ENCODE data around the gene TCFL5. TPM values are rescaled to one million over a fixed set of nuclear protein-coding genes. Genes with fewer than 3 reads are reported as not detected.
A peak's percentile ranks its signal among the peaks of the same experiment; 100 is the strongest.

Gene TCFL5
- total RNA-seq, 1 experiment from 2014 or later: 20.4 TPM

DNA sequence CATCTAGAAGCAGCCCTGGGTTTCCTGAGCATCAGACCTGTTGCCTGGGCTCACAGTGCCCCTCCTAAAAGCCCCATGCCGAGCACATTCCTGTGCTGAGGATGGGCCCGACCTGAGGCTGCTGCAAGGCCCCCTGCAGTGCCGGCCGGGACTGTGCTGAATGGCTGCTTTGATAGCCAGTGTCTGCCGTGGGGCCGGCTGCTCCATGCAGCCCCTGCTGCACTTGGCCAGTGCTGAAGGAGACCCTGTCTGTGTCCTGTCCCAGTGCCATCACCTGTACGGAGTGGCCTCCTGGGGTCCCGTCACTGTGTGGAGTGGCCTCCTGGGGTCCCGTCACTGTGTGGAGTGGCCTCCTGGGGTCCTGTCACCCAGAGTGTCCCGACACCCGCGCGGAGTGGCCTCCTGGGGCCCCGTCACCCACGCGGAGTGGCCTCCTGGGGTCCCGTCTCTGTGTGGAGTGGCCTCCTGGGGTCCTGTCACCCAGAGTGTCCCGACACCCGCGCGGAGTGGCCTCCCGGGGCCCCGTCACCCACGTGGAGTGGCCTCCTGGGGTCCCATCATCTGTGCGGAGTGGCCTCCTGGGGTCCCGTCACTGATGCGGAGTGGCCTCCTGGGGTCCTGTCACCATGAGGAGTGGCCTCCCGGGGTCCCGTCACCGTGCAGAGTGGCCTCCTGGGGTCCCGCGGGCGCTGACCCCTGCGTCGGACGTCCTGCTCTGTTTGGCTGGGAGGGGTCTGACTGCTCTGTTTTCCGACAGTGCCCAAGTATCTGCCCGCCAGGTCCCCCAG is 37.7 kb downstream of the TCFL5 start:
- no peaks in the 10 kb centered on the region for H3K36me3 Mint-ChIP-seq
- no peaks in the 10 kb centered on the region for H3K27me3 Mint-ChIP-seq (ENCODE audit: low read depth)
- POLR2A ChIA-PET: no interaction called here
- TF ChIP-seq GABPB1 (CRISPR knock-in tag; IDR thresholded peaks at IDR 0.05) (no peak), ZNF423 (CRISPR knock-in tag; IDR thresholded peaks at IDR 0.05) (peak; percentile 68), ETV6 (CRISPR knock-in tag; IDR thresholded peaks at IDR 0.05) (0 out of 2 replicates have a peak, but pooled peaks have one; percentile 29)
- TF ChIP-seq, protein P1, sequence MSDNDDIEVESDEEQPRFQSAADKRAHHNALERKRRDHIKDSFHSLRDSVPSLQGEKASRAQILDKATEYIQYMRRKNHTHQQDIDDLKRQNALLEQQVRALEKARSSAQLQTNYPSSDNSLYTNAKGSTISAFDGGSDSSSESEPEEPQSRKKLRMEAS (CRISPR knock-in tag; IDR thresholded peaks at IDR 0.05): 0 out of 2 replicates have a peak, but pooled peaks have one; percentile 33
- DNase-seq (ENCODE audit: low spot score) (peak; percentile 74), ATAC-seq (peak; percentile 46)
- CTCF ChIA-PET: interaction anchor here (0.6 to 2.0 kb wide), 15 partner anchors 8 to 181 kb away, joined by 3 to 19 read pairs (median 6); partner anchors contain the start of genes MRGBP, NTSR1, OGFR and SLCO4A1
- H3K9me3 Mint-ChIP-seq: no peaks in the 10 kb centered on the region
- peaks cover 13% of the 10 kb centered on the region for H3K4me1 Mint-ChIP-seq
- no peak overlapping the region for H3K4me3 Mint-ChIP-seq
- H3K27ac Mint-ChIP-seq: no peak overlapping the region

DNA sequence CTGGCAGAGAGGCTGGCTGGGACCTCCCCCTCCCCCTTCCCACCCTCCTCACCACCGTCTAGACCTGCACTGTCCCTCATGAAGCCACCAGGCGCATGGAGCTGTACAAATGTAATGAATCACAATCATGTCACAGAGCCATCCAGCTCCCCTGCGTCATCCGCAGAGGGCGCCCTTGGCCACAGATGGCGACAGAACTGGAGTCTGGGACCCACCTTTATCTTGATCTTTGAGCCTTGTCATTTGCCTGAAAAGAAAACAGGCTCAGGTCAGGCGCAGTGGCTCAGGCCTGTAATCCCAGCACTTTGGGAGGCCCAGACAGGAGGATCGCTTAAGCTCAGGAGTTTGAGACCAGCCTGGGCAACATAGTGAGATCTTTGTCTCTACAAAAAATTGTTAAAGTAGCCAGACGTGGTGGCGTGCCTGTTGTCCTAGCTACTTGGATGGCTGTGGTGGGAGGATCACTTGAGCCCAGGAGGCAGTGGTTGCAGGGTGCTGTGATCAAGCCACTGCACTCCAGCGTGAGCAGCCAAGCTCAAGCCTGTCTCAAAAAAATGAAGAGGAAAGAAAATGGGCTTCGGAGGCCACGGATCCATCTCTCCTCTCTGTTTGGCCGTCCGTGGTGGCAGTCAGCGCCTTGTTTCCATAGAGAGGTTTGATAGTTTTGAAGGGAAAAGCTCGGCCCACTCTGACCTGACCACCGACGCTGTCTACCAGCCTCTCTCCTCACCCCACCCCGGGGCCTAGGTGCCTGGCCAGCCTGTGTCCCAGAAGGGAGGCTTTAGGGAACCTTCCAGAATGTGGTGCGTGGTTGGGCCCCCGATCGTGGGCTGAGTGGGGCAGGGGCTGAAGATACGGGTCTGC is 38.6 kb downstream of the TCFL5 start:
- DNase-seq (ENCODE audit: low spot score) (peak; percentile 71), ATAC-seq (peak; percentile 29)
- no peak overlapping the region for H3K4me3 Mint-ChIP-seq
- CTCF ChIA-PET: interaction anchor here (0.5 to 2.0 kb wide), 33 partner anchors 9 to 456 kb away, joined by 3 to 19 read pairs (median 5); partner anchors contain the start of genes MRGBP, OGFR, SLC17A9 and SLCO4A1
- H3K27ac Mint-ChIP-seq: peak overlapping the region; percentile 84
- no peaks in the 10 kb centered on the region for H3K27me3 Mint-ChIP-seq (ENCODE audit: low read depth)
- TF ChIP-seq GABPB1 (CRISPR knock-in tag; IDR thresholded peaks at IDR 0.05) (peak; percentile 71), NR1H2 (CRISPR knock-in tag; IDR thresholded peaks at IDR 0.05) (no peak), JUN (CRISPR knock-in tag; IDR thresholded peaks at IDR 0.05) (no peak), TCF7 (CRISPR knock-in tag; IDR thresholded peaks at IDR 0.05; ENCODE audit: low read depth) (0 out of 2 replicates have a peak, but pooled peaks have one; percentile 20), TEAD4 (CRISPR knock-in tag; IDR thresholded peaks at IDR 0.05) (no peak), ZNF121 (CRISPR knock-in tag; IDR thresholded peaks at IDR 0.05) (peak; percentile 36; the same call in 1 of the 2 replicates)
- TF ChIP-seq, protein P2, sequence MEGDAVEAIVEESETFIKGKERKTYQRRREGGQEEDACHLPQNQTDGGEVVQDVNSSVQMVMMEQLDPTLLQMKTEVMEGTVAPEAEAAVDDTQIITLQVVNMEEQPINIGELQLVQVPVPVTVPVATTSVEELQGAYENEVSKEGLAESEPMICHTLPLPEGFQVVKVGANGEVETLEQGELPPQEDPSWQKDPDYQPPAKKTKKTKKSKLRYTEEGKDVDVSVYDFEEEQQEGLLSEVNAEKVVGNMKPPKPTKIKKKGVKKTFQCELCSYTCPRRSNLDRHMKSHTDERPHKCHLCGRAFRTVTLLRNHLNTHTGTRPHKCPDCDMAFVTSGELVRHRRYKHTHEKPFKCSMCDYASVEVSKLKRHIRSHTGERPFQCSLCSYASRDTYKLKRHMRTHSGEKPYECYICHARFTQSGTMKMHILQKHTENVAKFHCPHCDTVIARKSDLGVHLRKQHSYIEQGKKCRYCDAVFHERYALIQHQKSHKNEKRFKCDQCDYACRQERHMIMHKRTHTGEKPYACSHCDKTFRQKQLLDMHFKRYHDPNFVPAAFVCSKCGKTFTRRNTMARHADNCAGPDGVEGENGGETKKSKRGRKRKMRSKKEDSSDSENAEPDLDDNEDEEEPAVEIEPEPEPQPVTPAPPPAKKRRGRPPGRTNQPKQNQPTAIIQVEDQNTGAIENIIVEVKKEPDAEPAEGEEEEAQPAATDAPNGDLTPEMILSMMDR (IDR thresholded peaks at IDR 0.05): peak; percentile 27; the same call in 1 of the 2 replicates
- H3K9me3 Mint-ChIP-seq: no peaks in the 10 kb centered on the region
- POLR2A ChIA-PET: interaction anchor here (0.6 to 0.7 kb wide), 2 partner anchors 32 to 104 kb away, joined by 3 to 4 read pairs; no protein-coding TSS in a partner anchor
- H3K36me3 Mint-ChIP-seq: no peaks in the 10 kb centered on the region
- peaks cover 16% of the 10 kb centered on the region for H3K4me1 Mint-ChIP-seq

DNA sequence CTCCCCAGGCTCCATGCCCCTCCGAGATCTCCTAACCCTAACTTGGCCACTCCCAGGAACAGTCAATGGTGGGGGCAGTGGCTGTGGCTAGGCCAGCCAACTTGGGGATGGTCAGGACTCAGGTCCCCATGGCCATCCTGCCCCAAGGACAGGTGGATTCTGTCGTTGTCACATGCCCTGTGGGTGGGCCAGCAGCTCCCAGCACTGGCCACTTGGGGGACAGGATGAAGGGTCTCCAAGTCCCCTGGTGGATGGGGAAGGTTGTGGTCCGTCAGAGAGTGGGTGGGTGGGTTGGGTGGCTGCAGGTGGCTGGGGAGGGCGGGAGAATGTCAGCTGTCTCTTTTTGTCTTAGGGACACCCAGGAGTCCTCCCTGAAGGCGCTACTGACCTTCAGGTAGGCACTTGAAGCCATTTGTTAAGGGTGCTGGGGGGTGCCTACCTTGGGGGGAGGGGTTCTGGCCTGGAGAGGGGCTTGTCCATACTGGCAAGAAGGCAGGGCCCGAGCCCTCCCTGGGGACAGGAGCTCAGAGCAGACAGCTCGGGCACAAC is 39.3 kb downstream of the TCFL5 start:
- H3K36me3 Mint-ChIP-seq: no peaks in the 10 kb centered on the region
- H3K27ac Mint-ChIP-seq: no peak overlapping the region
- ATAC-seq: no peak
- H3K4me1 Mint-ChIP-seq: peaks cover 16% of the 10 kb centered on the region
- CTCF ChIA-PET: interaction anchor here (0.5 to 2.0 kb wide), 32 partner anchors 10 to 457 kb away, joined by 3 to 19 read pairs (median 5); partner anchors contain the start of genes MRGBP, OGFR, SLC17A9 and TCFL5
- H3K4me3 Mint-ChIP-seq: no peak overlapping the region
- no peaks in the 10 kb centered on the region for H3K27me3 Mint-ChIP-seq (ENCODE audit: low read depth)
- POLR2A ChIA-PET: interaction anchor here (0.6 to 0.7 kb wide), 2 partner anchors 31 to 103 kb away, joined by 3 to 4 read pairs; no protein-coding TSS in a partner anchor
- no peaks in the 10 kb centered on the region for H3K9me3 Mint-ChIP-seq
- TF ChIP-seq, protein P3, sequence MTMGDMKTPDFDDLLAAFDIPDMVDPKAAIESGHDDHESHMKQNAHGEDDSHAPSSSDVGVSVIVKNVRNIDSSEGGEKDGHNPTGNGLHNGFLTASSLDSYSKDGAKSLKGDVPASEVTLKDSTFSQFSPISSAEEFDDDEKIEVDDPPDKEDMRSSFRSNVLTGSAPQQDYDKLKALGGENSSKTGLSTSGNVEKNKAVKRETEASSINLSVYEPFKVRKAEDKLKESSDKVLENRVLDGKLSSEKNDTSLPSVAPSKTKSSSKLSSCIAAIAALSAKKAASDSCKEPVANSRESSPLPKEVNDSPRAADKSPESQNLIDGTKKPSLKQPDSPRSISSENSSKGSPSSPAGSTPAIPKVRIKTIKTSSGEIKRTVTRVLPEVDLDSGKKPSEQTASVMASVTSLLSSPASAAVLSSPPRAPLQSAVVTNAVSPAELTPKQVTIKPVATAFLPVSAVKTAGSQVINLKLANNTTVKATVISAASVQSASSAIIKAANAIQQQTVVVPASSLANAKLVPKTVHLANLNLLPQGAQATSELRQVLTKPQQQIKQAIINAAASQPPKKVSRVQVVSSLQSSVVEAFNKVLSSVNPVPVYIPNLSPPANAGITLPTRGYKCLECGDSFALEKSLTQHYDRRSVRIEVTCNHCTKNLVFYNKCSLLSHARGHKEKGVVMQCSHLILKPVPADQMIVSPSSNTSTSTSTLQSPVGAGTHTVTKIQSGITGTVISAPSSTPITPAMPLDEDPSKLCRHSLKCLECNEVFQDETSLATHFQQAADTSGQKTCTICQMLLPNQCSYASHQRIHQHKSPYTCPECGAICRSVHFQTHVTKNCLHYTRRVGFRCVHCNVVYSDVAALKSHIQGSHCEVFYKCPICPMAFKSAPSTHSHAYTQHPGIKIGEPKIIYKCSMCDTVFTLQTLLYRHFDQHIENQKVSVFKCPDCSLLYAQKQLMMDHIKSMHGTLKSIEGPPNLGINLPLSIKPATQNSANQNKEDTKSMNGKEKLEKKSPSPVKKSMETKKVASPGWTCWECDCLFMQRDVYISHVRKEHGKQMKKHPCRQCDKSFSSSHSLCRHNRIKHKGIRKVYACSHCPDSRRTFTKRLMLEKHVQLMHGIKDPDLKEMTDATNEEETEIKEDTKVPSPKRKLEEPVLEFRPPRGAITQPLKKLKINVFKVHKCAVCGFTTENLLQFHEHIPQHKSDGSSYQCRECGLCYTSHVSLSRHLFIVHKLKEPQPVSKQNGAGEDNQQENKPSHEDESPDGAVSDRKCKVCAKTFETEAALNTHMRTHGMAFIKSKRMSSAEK (CRISPR knock-in tag; IDR thresholded peaks at IDR 0.05; ENCODE audit: borderline replicate concordance): no peak
- TF ChIP-seq, protein P4, sequence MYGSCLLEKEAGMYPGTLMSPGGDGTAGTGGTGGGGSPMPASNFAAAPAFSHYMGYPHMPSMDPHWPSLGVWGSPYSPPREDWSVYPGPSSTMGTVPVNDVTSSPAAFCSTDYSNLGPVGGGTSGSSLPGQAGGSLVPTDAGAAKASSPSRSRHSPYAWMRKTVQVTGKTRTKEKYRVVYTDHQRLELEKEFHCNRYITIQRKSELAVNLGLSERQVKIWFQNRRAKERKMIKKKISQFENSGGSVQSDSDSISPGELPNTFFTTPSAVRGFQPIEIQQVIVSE (CRISPR knock-in tag; IDR thresholded peaks at IDR 0.05; ENCODE audit: borderline replicate concordance): no peak
- no peak for TF ChIP-seq ZNF317 (CRISPR knock-in tag; IDR thresholded peaks at IDR 0.05; ENCODE audit: borderline replicate concordance, low read depth)
- TF ChIP-seq, protein P5, sequence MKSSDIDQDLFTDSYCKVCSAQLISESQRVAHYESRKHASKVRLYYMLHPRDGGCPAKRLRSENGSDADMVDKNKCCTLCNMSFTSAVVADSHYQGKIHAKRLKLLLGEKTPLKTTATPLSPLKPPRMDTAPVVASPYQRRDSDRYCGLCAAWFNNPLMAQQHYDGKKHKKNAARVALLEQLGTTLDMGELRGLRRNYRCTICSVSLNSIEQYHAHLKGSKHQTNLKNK (CRISPR knock-in tag; IDR thresholded peaks at IDR 0.05): no peak
- no peak for DNase-seq (ENCODE audit: low spot score)

Data from WTC11 (cell line).